Neural cell (in vitro differentiated cells): Measurements from ENCODE around the gene KRTAP19-6. TPM values are rescaled to one million over a fixed set of nuclear protein-coding genes. Genes with fewer than 3 reads are reported as not detected.

Experiments
- H2AFZ ChIP-seq: fragments of 200-600, 300-800 bp; sonication (generic), shearing (Covaris generic); 2 replicates; pipeline ENCODE4 v1.6.0; 2014; ENCODE audit warnings: low read depth, mild to moderate bottlenecking, antibody characterized with exemption, low read length, moderate library complexity
- H3F3A ChIP-seq: fragments of 200-600 bp; shearing (Covaris generic); 2 replicates; pipeline ENCODE4 v1.6.1; 2016; ENCODE audit warnings: mild to moderate bottlenecking, moderate library complexity, mixed read lengths, antibody characterized with exemption, low read length; ENCODE audit not compliant: insufficient read depth, poor library complexity, severe bottlenecking
- H3K27ac ChIP-seq: fragments of 200-600, 300-800 bp; sonication (generic), shearing (Covaris generic); 2 replicates; pipeline ENCODE4 v1.5.1; 2014; ENCODE audit warnings: mild to moderate bottlenecking, low read length, moderate library complexity
- H3K27me3 ChIP-seq: fragments of 300-800, 200-600 bp; sonication (generic), shearing (Covaris generic); 2 replicates; pipeline ENCODE4 v1.6.0; 2014; ENCODE audit warnings: mild to moderate bottlenecking, low read depth, low read length, moderate library complexity; ENCODE audit not compliant: insufficient read depth
- H3K36me3 ChIP-seq: fragments of 300-800, 200-600 bp; sonication (generic), shearing (Covaris generic); 2 replicates; pipeline ENCODE4 v1.5.1; 2014; ENCODE audit warnings: mild to moderate bottlenecking, antibody characterized with exemption, low read length, moderate library complexity; ENCODE audit not compliant: insufficient read depth
- H3K4me2 ChIP-seq: fragments of 300-800, 200-600 bp; sonication (generic), shearing (Covaris generic); 2 replicates; pipeline ENCODE4 v1.6.0; 2014; ENCODE audit warnings: mild to moderate bottlenecking, low read length
- H3K4me3 ChIP-seq: fragments of 300-800, 200-600 bp; sonication (generic), shearing (Covaris generic); 2 replicates; pipeline ENCODE4 v1.5.1; 2014; ENCODE audit warnings: mild to moderate bottlenecking, low read length, moderate library complexity
- H3K79me2 ChIP-seq: fragments of 200-600 bp; shearing (Covaris generic); replicated peaks from 2 replicates; pipeline ENCODE4 v1.6.0; 2014; ENCODE audit warnings: mild to moderate bottlenecking, low read length, moderate library complexity; ENCODE audit not compliant: insufficient read depth
- H3K9ac ChIP-seq: fragments of 300-800, 200-600 bp; sonication (generic), shearing (Covaris generic); 2 replicates; pipeline ENCODE4 v1.6.1; 2016; ENCODE audit warnings: mild to moderate bottlenecking, low read length, mixed read lengths
- H3K9me2 ChIP-seq: fragments of 200-600 bp; shearing (Covaris generic); 2 replicates; pipeline ENCODE4 v1.6.1; 2016; ENCODE audit warnings: mild to moderate bottlenecking, low read length, mixed read lengths; ENCODE audit not compliant: insufficient read depth
- H3K9me3 ChIP-seq: fragments of 200-600, 300-800 bp; sonication (generic), shearing (Covaris generic); 2 replicates; pipeline ENCODE4 v1.6.1; 2016; ENCODE audit warnings: mild to moderate bottlenecking, mixed run types, low read length, moderate library complexity, mixed read lengths
- H4K20me1 ChIP-seq: fragments of 200-600 bp; shearing (Covaris generic); 2 replicates; pipeline ENCODE4 v1.6.1; 2016; ENCODE audit warnings: mild to moderate bottlenecking, mixed run types; ENCODE audit not compliant: insufficient read depth
- CTCF ChIP-seq: fragments of 450-650 bp; IDR thresholded peaks from 2 replicates; pipeline ENCODE4 v1.5.1; 2014; ENCODE audit warnings: antibody characterized with exemption, mild to moderate bottlenecking, moderate library complexity; ENCODE audit not compliant: poor library complexity, severe bottlenecking
- EP300 ChIP-seq: fragments of 450-650 bp; conservative IDR thresholded peaks from 2 replicates; pipeline ENCODE4 v1.6.1; 2014; ENCODE audit warnings: antibody characterized with exemption, mild to moderate bottlenecking, moderate library complexity; ENCODE audit not compliant: poor library complexity, severe bottlenecking
- EZH2 ChIP-seq: fragments of 200-600, 300-800 bp; shearing (Covaris generic), sonication (generic); IDR thresholded peaks from 2 replicates; pipeline ENCODE4 v1.6.1; 2014; ENCODE audit warnings: antibody characterized with exemption, low read length, borderline replicate concordance, mild to moderate bottlenecking; ENCODE audit not compliant: insufficient read depth, poor library complexity, severe bottlenecking
- MXI1 ChIP-seq: fragments of 450-650 bp; conservative IDR thresholded peaks from 2 replicates; pipeline ENCODE4 v1.6.1; 2014; ENCODE audit warnings: antibody characterized with exemption, mild to moderate bottlenecking; ENCODE audit not compliant: poor library complexity, severe bottlenecking
- POLR2AphosphoS5 ChIP-seq: IDR thresholded peaks from 2 replicates; pipeline ENCODE4 v1.6.1; 2012
- RAD21 ChIP-seq: fragments of 450-650 bp; conservative IDR thresholded peaks from 2 replicates; pipeline ENCODE4 v1.6.1; 2014; ENCODE audit warnings: antibody characterized with exemption, mild to moderate bottlenecking, moderate library complexity
- REST ChIP-seq: IDR thresholded peaks from 2 replicates; pipeline ENCODE4 v1.6.1; 2012; ENCODE audit warnings: borderline replicate concordance
- SMC3 ChIP-seq: fragments of 450-650 bp; conservative IDR thresholded peaks from 2 replicates; pipeline ENCODE4 v1.6.1; 2014; ENCODE audit warnings: antibody characterized with exemption, mild to moderate bottlenecking, moderate library complexity; ENCODE audit not compliant: poor library complexity
- TAF1 ChIP-seq: IDR thresholded peaks from 2 replicates; pipeline ENCODE4 v1.6.1; 2012; ENCODE audit warnings: low read depth
- polyA plus RNA-seq: library from polyadenylated mRNA; depleted of rRNA; stranded (reverse); fragments of >200 nt; gene quantifications from 2 replicates; pipeline ENCODE4 v1.2.3, GENCODE V29; 2014

The KRTAP19-6 gene
- polyA plus RNA-seq, 1 donor from 2014 or later = not detected

GRCh38 chr21:30580132-30580531, 38.5 kb upstream of the KRTAP19-6 start:
- Histone ChIP-seq H3F3A (no peaks in the 10 kb centered on the region), H3K4me3 (no peak overlapping the region), H2AFZ (no peak overlapping the region), H3K4me2 (no peak overlapping the region), H3K36me3 (no peaks in the 10 kb centered on the region), H3K27ac (no peak overlapping the region), H3K9ac (no peak overlapping the region), H3K79me2 (no peaks in the 10 kb centered on the region), H3K9me2 (no peaks in the 10 kb centered on the region), H3K9me3 (no peaks in the 10 kb centered on the region), H3K27me3 (no peaks in the 10 kb centered on the region), H4K20me1 (no peaks in the 10 kb centered on the region)
- TF ChIP-seq SMC3 (no peak), POLR2AphosphoS5 (no peak), CTCF (no peak), EZH2 (no peak), EP300 (no peak), RAD21 (no peak), TAF1 (no peak), MXI1 (no peak), REST (no peak)

- Histone ChIP-seq H3K36me3 (no peaks in the 10 kb centered on the region), H3K4me3 (no peak overlapping the region), H3K4me2 (no peak overlapping the region), H3K27ac (no peak overlapping the region), H3F3A (no peaks in the 10 kb centered on the region), H3K9me3 (no peaks in the 10 kb centered on the region), H3K27me3 (no peaks in the 10 kb centered on the region), H3K79me2 (no peaks in the 10 kb centered on the region), H2AFZ (no peak overlapping the region), H4K20me1 (no peaks in the 10 kb centered on the region), H3K9me2 (no peaks in the 10 kb centered on the region), H3K9ac (no peak overlapping the region)
- TF ChIP-seq POLR2AphosphoS5 = no peak
- TF ChIP-seq REST = no peak
- no peak for TF ChIP-seq MXI1
- no peak for TF ChIP-seq SMC3
- no peak for TF ChIP-seq CTCF
- TF ChIP-seq RAD21 = no peak
- TF ChIP-seq EZH2 = no peak
- TF ChIP-seq EP300 = no peak
- no peak for TF ChIP-seq TAF1
These were observed 37.7 kb upstream of the KRTAP19-6 start for GRCh38 chr21:30579346-30579745.
